Measurements from ENCODE around the gene MRS2.
"Not testable (repeated sequence)": the region's sequence is repeated elsewhere in the genome, so short reads cannot be mapped to it uniquely, and the experiment has no call there.

Gene MRS2, protein sequence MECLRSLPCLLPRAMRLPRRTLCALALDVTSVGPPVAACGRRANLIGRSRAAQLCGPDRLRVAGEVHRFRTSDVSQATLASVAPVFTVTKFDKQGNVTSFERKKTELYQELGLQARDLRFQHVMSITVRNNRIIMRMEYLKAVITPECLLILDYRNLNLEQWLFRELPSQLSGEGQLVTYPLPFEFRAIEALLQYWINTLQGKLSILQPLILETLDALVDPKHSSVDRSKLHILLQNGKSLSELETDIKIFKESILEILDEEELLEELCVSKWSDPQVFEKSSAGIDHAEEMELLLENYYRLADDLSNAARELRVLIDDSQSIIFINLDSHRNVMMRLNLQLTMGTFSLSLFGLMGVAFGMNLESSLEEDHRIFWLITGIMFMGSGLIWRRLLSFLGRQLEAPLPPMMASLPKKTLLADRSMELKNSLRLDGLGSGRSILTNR

DNA sequence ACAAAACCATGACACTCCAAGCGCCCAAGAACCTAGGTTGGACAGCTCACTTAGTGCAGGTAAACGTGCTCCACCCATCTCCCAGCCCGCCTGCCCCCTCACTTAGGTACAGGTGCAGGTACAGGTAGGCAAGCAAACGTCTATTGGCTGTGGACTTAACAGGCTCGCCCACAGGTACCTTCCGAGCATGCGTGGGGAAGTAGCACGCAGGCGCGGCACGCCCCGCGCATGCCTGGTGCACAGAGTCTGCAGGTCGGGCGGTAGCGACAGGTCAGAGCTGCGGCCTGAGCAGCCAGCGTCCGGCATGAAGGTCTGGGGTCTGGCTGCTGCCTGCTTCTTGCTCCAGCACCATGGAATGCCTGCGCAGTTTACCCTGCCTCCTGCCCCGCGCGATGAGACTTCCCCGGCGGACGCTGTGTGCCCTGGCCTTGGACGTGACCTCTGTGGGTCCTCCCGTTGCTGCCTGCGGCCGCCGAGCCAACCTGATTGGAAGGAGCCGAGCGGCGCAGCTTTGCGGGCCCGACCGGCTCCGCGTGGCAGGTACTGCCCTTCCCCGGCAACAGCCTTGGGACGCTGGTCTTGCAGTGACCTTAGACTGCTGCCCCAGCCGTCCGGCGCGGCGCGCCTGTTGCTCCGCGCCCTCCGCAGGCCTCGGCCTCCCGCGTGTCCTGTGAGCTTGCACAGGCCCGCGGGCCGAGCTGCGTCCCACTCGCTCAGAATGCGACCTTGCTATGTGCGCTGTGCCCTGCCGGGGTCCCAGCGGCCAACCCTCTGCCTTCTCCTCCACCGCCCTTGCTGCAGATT is at the start of gene MRS2:
Gene MRS2 (plus strand): TSS at position 240 of the 804 bp plus-strand sequence. CDS start 111 bp downstream, at position 351.
- DNase-seq = peak; percentile 64 to 71

DNA sequence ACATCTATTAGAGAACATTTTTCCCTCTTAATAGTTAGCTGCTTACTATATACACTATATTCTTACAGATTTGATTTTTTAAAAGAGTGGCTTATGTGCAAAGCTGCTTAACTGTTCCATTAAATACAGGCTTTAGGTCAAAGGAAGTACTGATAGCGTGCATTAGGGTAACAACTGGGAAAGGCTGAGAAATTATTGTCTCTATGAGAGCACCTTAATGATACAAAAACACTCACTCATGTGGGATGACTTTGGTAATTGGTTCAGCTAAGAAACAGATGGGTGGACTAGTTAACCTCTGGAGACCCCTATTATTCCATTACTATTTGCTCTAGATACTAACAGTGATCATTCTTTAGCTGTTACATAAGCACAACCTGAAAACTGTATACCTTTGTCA is 48.9 kb upstream of the MRS2 start:
- no peak for DNase-seq

DNA sequence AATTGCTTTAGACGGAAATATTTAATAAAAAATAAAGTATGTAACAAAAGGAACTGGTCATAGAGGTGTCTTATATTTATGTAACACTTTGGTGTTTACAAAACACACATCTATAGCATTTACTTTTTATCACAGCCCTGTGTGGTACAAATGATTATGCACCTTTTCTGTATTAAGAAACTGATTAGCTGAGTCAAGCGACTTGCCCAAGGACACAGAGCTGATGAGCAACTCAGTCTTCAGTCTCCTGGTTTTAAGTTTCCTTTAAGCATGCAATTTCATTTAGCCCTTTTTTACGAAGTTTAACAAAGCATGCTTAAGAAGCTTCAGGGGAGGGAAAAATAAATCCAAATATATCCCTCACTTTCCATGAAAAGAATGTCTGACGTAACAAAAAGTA is 47.3 kb upstream of the MRS2 start:
- DNase-seq = no peak

DNA sequence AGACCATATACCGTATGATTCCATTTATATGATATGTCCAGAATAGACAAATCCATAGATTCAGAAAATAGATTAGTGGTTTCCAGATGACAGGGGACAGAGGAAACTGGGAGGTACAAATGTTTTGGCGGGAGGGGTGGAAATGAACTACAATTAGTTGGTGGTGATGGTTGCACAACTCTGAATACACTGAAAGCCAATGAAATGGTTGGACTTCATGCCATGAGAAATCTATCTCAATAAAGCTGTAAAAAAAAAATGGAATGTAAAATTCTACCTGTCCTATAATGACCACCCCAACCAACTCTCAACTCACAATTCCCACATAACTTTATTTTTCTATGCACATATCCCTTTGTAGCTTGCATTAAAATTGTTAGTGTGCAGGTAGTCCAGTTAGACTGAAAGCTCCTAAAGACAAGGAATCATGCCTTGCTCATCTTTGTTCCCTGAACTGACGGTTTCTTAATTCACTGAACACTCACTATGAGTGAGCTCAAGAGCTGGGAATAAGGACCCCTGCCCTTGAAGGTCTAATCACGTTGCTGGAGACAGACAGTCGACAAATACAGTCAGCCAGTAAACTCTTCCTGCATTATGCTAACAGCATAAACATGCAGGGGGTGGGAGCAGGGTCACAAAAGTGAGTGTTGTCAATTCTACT is 46.3 kb upstream of the MRS2 start:
- DNase-seq = no peak

DNA sequence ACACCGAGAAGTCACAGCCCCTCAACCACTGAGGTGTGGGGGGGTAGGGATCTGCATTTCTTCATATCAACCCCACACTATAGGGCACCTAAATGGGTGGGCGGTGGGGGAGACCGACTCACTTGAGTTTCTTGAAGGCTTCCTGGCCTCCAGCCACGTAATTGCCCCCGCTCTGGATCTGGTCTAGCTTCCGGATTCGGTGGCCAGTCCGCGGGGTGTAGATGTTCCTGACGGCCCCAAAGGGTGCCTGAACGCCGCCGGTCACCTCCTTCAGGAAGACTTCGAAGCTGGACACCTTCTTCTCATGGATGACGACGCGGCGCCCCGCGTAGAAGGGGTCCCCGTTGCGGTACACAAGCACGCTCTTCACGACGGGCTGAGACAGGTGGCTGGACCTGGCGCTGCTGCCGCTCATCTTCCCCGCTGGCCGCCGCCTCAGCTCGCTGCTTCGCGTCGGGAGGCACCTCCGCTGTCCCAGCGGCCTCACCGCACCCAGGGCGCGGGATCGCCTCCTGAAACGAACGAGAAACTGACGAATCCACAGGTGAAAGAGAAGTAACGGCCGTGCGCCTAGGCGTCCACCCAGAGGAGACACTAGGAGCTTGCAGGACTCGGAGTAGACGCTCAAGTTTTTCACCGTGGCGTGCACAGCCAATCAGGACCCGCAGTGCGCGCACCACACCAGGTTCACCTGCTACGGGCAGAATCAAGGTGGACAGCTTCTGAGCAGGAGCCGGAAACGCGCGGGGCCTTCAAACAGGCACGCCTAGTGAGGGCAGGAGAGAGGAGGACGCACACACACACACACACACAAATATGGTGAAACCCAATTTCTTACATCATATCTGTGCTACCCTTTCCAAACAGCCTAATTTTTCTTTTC is 45.2 kb upstream of the MRS2 start, which contains the start of gene DCDC2:
Gene DCDC2 (minus strand): TSS at position 724 of the 883 bp plus-strand sequence. CDS start 309 bp downstream, at position 415.
- peak; percentile 5 to 36 for DNase-seq

DNA sequence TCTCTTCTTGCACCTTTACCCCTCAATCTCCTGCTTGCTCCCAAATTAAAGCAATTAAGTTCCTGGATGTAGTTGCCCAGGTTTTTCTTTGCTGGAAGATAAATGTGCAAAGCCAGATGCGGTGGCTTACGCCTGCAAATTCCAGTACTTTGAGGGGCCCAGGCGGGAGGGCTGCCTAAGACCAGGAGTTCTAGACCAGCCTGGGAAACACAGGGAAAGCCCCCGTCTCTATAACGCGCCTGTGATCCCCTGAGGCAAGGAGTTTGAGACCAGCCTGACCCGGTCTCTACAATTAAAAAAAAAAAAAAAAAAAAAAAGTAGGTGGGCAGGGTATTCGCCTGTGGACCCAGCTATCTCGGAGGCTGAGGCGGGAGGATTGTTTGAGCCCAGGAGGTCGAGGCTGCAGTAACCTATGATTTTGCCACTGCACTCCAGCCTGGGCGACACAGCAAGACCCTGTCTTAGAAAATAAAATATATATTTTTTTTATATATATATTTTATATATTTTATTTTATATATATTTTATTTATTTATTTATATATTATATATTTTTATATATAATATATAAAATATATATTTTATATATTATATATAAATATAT is 44.4 kb upstream of the MRS2 start:
- no peak for DNase-seq

DNA sequence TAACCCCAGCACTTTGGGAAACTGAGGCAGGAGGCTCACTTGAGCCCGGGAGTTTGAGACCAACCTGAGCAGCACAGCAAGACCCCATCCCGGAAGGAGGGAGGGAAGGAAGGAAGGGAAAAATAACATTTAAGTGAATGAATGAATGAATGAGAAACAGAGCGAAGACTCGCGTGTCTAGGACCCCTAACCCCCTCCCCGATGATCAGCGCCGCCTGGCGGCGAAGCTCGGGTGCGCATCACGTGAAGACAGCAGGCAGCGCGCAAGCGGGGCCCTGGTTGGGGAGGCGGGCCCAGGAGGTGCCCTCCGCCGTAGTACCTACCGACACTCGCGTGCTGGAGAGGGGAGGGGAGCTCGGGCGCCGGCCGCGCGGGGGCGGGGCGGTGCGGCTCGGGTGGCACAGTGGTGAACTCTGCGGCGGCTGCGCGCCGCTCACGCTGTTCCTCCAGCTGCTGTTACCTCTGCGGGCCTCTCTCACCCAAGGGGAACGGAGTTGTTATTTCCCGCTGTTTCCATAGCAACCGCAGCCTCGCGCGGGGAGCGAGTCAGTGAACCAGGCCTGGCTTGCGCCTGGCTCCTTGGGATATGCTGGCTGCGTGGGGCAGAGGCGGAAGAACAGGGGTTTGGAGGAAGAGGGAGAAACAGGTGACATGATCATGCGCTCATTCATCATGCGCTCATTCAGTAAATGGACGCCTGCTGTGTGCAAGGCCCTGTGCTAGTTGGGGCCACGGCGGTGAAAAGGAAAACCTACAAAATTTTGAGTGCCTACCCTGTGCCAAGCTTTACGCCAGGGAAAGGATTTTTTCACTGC is 42.9 kb upstream of the MRS2 start:
- DNase-seq = peak; percentile 87 to 91

DNA sequence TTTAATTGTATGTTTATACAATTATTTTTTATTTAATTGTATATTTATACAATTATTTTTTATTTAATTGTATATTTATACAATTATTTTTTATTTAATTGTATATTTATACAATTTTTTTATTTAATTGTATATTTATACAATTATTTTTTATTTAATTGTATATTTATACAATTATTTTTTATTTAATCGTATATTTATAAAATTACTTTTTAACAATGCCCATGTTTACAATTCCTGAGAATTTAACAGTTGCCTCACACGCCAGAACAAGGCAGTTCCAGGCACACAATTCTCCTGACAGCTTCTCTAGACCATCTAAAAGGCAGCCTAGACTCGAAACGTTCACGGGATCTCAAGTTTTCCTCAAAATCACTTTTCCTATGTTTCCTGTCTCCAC is 40.4 kb upstream of the MRS2 start:
- DNase-seq = not testable (repeated sequence)

DNA sequence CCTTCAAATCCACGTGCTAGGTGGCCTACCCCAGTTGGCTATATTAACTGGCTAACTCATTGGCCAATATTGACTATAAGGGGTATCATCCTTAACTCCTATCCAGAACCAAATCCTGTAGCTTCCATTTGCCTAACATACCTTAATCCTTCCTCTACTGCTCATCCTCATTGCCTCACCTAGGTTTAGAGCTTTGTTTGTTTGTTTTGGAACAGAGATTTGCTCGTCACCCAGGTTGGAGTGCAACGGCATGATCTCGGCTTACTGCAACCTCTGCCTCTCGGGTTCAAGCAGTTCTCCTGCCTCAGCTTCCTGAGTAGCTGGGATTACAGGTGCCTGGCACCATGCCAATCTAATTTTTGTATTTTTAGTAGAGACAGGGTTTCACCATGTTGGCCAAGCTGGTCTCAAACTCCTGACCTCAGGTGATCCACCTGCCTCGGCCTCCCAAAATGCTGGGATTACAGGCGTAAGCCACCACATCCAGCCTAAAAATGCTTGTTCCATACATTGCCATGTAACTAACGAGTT is 37.6 kb upstream of the MRS2 start:
- DNase-seq = not testable (repeated sequence)

DNA sequence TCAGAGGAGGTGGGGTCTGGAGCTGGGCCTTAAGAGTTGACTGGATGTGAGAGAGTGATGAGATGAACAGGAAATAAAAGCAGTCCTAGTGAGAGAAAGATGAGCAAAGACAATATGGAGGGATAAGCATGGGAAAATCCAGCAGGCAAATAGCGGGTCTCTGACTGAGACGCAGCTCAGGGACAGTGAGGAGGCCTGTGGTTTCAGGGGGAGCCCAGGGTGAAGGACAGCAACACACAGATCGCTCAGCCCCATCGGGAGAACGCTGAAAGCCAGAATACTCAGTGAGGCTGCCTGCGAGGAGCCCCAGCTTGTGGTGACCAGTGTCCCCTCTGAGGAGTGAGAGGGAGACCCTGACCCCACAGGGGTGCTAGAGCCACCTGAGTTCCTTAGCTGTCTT is 28.1 kb upstream of the MRS2 start:
- DNase-seq = no peak

DNA sequence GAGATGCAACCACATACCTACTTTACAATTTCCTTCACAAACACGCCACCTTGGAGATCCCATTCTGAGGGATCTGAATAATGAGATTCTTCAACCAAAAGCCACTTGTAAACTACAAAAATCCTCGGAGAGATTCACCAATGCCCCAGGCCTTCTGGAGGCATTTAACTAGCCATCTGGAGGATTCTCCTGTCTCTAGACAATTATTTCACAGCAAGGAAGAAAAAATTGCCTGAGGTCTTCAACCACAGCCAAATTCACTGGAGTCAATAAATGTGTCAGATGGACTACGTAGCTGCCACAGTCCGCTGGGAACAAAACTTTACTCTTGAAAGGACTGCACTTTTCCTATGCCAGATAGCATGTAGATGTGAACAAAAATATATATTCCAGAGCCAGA is 25.9 kb upstream of the MRS2 start:
- DNase-seq = no peak

DNA sequence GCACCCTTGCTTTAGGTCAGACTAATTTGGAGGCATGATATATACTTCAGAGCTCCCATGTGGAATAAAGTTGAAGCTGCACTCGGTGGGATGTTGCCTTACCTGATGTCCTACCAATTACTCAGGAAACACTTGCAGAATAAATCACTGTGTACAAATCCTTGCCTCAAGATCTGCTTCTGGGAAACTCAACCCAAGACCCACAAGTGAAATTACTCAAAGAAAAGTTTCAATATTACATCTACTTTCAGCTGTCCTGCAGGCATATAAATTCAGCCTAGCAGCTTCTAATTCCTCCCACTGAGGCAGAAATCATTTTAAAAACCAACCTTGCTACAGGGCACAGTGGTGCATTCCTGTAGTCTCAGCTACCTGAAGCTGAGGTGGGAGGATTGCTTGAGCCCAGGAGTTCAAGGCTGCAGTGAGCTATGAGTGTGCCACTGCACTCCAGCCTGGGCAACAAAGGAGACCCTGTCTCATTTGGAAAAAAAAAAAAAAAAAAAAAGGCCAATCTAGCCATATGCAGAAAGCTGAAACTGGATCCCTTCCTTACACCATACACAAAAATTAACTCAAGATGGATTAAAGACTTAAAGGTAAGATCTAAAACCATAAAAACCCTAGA is 24.2 kb upstream of the MRS2 start:
- no peak for DNase-seq

DNA sequence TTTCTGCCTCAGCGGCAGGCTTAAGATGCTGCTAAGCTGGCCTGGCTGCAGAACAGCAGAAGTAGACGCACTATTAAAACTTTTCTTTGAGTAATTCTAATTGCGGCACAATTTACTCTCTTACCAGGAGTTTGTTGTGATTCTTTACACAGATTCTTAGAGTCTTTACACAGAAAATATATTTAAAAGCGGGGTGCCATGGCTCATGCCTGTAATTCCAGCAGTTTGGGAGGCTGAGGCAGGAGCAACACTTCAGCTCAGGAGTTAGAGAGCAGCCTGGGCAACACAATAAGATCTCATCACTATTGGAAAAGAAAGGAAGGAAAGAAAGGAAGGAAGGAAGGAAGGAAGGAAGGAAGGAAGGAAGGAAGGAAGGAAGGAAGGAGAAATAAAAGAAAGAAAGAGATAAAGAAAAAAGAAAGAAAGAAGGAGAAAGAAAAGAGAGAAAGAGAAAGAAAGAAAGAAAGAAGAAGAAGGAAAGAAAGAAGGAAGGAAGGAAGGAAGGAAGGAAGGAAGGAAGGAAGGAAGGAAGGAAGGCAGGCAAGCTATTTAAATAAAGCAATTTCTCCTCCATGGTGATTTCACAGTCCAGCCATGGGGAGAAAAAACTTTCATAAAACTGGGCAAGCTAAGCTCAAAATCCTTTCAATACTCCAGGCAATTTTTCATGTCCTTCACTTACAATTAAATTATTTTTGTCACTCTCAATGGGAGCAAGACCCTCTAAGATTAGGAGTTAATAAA is 21.1 kb upstream of the MRS2 start:
- DNase-seq = no peak

DNA sequence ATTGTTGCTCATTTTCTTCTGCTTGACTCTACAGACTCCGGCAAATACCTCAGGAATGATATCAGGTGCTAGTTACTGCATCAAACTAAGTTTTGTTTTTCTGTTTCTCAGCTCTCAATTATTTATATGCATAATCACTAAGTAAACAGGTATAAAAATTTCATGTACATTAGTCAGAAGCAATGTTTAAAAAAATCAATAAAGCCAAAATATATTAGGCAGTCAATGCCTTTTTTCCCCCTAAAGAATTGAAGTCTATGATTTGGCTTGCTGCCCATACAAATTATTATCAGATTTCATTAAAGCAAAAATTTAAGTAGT is 20.6 kb upstream of the MRS2 start:
- no peak for DNase-seq

DNA sequence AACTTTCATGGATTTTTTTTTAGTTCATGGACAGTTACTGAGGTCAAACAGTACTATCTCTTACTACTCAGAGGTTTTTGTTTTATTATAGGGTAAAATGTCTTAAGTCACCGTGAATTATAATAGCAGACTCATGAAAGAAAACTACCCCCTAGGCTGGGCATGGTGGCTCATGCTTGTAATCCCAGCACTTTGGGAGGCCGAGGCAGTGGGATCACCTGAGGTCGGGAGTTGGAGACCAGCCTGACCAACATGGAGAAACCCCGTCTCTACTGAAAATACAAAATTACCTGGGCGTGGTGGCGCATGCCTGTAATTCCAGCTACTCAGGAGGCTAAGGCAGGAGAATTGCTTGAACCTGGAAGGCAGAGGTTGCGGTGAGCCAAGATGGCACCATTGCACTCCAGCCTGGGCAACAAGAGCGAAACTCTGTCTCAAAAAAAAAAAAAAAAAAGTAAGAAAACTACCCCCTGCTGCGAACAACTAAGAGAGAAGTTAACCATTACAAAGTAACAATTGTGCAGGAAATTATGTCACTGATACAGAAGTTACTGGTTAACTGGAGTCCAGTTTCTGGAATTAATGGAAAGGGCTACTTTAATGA is 19.7 kb upstream of the MRS2 start:
- DNase-seq = not testable (repeated sequence)

DNA sequence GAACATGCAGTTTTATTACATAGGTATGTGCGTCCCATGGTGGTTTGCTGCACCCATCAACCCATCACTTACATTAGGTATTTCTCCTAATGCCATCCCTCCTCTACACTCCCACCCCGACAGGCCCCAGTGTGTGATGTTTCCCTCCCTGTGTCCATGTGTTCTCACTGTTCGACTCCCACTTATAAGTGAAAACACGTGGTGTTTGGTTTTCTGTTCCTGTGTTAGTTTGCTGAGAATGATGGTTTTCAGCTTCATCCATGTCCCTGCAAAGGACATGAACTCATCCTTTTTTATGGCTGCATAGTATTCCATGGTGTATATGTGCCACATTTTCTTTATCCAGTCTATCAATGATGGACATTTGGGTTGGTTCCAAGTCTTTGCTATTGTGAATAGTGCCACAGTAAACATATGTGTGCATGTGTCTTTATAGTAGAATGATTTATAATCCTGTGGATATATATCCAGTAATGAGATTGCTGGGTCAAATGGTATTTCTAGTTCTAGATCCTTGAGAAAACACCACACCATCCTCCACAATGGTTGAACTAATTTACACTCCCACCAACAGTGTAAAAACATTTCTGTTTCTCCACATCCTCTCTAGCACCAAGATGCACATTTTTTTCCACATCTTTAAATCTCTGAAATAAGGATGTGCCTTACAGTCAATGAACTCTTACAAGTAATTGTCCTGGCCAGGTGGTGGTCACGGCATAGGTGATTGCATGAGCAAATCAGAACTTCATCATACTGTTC is 18.2 kb upstream of the MRS2 start:
- DNase-seq = not testable (repeated sequence)

DNA sequence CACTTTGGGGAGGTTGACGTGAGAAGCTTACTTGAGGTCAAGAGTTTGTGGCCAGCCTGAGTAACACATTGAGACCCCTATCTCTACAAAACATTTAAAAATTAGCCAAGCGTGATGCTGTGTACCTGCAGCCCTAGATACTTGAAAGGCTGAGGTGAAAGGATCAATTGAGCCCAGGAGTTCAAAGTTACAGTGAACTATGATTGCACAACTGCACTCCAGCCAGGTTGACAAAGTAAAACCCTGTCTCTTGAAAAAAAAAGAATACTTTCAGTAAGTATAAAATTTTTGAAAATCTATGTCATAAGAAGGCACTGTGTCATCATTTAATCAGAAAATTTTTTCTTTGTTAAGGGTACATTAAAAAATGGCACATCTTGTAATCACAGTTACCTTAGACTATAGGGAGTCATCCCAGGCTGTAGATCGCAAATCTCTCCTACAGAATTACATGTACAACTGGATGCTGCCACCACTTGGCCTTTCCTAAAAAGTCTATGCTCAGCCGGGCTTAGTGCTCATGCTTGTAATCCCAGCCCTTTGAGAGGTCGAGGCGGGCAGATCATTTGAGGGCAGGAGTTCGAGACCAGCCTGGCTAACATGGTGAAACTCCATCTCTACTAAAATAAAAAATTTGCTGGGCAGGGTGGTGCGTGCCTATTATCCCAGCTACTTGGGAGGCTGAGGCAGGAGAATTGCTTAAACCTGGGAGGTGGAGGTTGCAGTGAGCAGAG is 17.0 kb upstream of the MRS2 start:
- DNase-seq = no peak

DNA sequence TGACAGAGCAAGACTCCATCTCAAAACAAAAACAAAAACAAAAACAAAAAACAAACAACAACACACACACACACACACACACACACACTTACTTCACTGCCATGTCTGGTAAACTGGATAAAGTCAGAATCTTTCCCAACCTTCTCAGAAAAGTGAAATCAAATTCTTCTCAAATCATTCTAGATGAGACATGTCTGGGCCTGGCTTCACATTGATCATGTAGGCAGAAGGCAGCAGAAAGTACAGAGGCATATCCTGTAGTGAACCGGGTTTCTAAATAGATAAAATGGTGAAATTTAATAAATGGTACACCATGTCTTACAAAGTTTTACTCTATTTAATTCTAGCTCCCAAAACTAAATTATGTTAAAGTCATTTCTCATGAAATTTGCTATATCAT is 14.9 kb upstream of the MRS2 start:
- no peak for DNase-seq

Measured in stimulated activated CD4-positive, alpha-beta T cell treated with anti-CD3 and anti-CD28 coated beads, Interleukin-2, amount 100 ng/mL, for 48 hours (primary cell).